Esophagus squamous epithelium (tissue), 5 donors: Measurements from ENCODE around the gene PDPK1. TPM values are rescaled to one million over a fixed set of nuclear protein-coding genes. Genes with fewer than 3 reads are reported as not detected.
A peak's percentile ranks its signal among the peaks of the same experiment; 100 is the strongest.

Experiments
- DNase-seq: peaks from one replicate; lab custom pipeline; 2025; lab: John Stamatoyannopoulos, UW
- H3K27ac ChIP-seq, 4 donors: fragments of 200-600 bp; sonication (generic); one replicate each; pipeline ENCODE4 v1.5.1; 2016 to 2019; ENCODE audit warnings: mild to moderate bottlenecking in 1 of 4
- H3K27me3 ChIP-seq, 4 donors: fragments of 200-600 bp; sonication (generic); 1 replicate in 3 of 4; 2 replicates in 1 of 4; pipeline versions ENCODE4 v1.5.1 to v1.6.0; 2017 to 2021; ENCODE audit warnings: antibody characterized with exemption in 1 of 4
- H3K36me3 ChIP-seq, 3 donors: fragments of 200-600 bp; sonication (generic); one replicate each; pipeline ENCODE4 v1.5.1; 2016 to 2019
- H3K4me1 ChIP-seq, 3 donors: fragments of 200-600 bp; sonication (generic); one replicate each; pipeline ENCODE4 v1.5.1; 2017 to 2019
- H3K4me3 ChIP-seq, 4 donors: fragments of 200-600 bp; sonication (generic); 1 replicate in 3 of 4; 2 replicates in 1 of 4; pipeline ENCODE4 v1.5.1; 2016 to 2019; ENCODE audit warnings: mild to moderate bottlenecking in 2 of 4, moderate library complexity in 1 of 4
- H3K9me3 ChIP-seq, 3 donors: fragments of 200-600 bp; sonication (generic); one replicate each; pipeline ENCODE4 v1.5.1; 2016 to 2019
- POLR2A ChIP-seq, 4 donors: fragments of 450-650 bp; IDR thresholded peaks; one replicate each; pipeline ENCODE4 v1.6.1; 2017; ENCODE audit warnings: antibody characterized with exemption in 4 of 4, mild to moderate bottlenecking in 4 of 4, moderate library complexity in 3 of 4
- WGBS, 2 donors: methylation state at CpG; one replicate each; pipeline ENCODE4 v1.1.5; 2018; 5-methylcytosine and 5-hydroxymethylcytosine counted together
- intact Hi-C: fragments of 100-400 bp; cut with DNase I; formaldehyde crosslinking; loops from one replicate; pipeline ENCODE4 v1.15.0; 2022
- total RNA-seq, 4 donors: library from RNA; depleted of rRNA; stranded (reverse); fragments of >200 nt; gene quantifications; one replicate each; pipeline ENCODE4 v1.1.0, GENCODE V29; 2016
- TF ChIP-seq, protein P1 (sequence below), 6 experiments: fragments of 450-650 bp in 4 of 6; fragments of 200-600 bp in 2 of 6; sonication (generic) in 2 of 6; IDR thresholded peaks; one replicate each; pipeline ENCODE4 v1.5.1; 2016 to 2019; ENCODE audit warnings: antibody characterized with exemption in 6 of 6, mild to moderate bottlenecking in 4 of 6, moderate library complexity in 4 of 6
- donor health status: DM: yes; HTN: yes; CAD: no.

Gene PDPK1
- total RNA-seq, 4 donors from 2014 or later: 18.3 to 28.2 (median 23.3) TPM

DNA sequence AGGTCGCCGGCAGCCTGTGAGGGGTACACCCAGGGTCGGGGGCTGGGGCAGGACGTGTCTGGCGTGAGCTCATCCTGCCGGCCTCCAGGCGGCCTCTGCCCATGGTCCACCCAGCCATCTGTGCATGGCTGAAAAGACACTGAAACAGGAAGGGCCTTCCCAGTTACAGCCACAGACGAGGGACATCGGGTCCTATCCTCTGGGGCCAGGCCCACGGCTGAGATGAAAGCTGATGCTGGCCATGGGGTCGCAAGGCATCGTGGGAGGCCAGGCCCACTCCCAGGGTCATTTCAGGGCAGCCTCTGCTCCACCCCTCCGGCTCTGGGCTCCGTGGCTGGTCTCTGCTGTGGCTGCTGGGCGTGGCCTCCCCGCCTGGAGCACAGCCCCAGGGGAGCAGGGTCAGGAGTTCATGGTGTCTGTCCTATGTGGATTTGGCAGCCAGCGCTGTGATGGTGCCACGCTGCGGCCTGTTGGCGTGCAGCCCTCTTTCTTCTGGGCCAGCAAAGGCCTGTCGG lies 40.6 kb upstream of the PDPK1 start:
- 48 to 70% methylated on average over 6 to 11 of the region's 21 CpGs for WGBS, 2 donors
- no peak for DNase-seq
- Histone ChIP-seq H3K9me3 (no peaks in the 10 kb centered on the region), H3K4me1 (peaks cover 38 to 67% (median 41%) of the 10 kb centered on the region in 3 donors), H3K27me3 (no peaks in the 10 kb centered on the region), H3K36me3 (peaks cover 0 to 12% (median 0%) of the 10 kb centered on the region in 3 donors), H3K4me3 (no peak overlapping the region), H3K27ac (peak overlapping the region in 3 of 4 donors; percentile 19 to 72 (median 42))
- intact Hi-C loops: loop anchor here (5.0 to 10.0 kb wide), 2 partner anchors 72 to 155 kb away; partner anchors contain the start of genes ABCA3 and CCNF
- TF ChIP-seq, protein P1, sequence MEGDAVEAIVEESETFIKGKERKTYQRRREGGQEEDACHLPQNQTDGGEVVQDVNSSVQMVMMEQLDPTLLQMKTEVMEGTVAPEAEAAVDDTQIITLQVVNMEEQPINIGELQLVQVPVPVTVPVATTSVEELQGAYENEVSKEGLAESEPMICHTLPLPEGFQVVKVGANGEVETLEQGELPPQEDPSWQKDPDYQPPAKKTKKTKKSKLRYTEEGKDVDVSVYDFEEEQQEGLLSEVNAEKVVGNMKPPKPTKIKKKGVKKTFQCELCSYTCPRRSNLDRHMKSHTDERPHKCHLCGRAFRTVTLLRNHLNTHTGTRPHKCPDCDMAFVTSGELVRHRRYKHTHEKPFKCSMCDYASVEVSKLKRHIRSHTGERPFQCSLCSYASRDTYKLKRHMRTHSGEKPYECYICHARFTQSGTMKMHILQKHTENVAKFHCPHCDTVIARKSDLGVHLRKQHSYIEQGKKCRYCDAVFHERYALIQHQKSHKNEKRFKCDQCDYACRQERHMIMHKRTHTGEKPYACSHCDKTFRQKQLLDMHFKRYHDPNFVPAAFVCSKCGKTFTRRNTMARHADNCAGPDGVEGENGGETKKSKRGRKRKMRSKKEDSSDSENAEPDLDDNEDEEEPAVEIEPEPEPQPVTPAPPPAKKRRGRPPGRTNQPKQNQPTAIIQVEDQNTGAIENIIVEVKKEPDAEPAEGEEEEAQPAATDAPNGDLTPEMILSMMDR (IDR thresholded peaks at IDR 0.05): no peak
- TF ChIP-seq POLR2A (IDR thresholded peaks at IDR 0.05): no peak

DNA sequence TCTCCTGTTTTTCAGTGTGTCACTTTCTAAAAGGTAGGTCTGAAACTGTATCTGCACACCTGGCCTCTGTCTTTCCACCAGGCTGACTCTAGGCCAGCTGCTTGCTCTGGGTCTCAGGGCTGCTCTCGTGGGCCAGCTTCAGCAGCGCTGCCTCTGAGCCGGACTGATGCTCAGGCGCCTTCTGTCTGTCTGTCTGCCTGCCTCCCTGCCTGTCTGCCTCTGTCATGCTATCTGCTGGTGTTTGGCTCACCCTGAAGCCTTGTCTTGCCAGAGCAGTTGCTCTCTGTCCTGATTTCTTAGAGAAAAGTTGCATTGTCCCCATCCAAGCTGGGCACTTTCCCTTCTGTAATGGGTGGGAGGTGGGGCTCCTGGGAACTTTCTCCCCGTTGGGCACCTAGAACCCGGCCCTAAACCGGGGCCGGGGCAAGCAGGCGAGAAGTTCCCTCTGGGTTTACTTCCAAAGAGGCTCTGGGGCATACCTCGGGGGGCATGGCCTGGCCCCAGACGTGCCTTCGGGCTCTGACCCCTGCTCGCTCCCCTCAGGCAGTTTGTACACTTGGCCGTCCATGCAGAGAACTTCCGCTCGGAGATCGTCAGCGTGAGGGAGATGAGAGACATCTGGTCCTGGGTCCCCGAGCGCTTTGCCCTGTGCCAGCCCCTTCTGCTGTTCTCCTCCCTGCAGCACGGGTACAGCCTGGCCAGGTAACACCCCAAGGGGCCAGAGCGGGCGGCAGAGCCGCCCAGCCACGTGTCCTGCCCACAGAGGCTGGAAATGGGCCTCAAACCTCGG lies 39.9 kb upstream of the PDPK1 start:
- Histone ChIP-seq H3K4me3 (no peak overlapping the region), H3K36me3 (peaks cover 0 to 12% (median 0%) of the 10 kb centered on the region in 3 donors), H3K9me3 (no peaks in the 10 kb centered on the region), H3K27ac (peak overlapping the region in 3 of 4 donors; percentile 19 to 72 (median 40)), H3K27me3 (no peaks in the 10 kb centered on the region), H3K4me1 (peaks cover 38 to 74% (median 47%) of the 10 kb centered on the region in 3 donors)
- WGBS, 2 donors: 79 to 84% methylated on average over 11 to 12 of the region's 26 CpGs
- intact Hi-C loops: loop anchor here (5.0 to 10.0 kb wide), 2 partner anchors 73 to 156 kb away; partner anchors contain the start of genes ABCA3 and CCNF
- no peak for TF ChIP-seq POLR2A (IDR thresholded peaks at IDR 0.05)
- TF ChIP-seq, protein P1 (IDR thresholded peaks at IDR 0.05): no peak
- no peak for DNase-seq

DNA sequence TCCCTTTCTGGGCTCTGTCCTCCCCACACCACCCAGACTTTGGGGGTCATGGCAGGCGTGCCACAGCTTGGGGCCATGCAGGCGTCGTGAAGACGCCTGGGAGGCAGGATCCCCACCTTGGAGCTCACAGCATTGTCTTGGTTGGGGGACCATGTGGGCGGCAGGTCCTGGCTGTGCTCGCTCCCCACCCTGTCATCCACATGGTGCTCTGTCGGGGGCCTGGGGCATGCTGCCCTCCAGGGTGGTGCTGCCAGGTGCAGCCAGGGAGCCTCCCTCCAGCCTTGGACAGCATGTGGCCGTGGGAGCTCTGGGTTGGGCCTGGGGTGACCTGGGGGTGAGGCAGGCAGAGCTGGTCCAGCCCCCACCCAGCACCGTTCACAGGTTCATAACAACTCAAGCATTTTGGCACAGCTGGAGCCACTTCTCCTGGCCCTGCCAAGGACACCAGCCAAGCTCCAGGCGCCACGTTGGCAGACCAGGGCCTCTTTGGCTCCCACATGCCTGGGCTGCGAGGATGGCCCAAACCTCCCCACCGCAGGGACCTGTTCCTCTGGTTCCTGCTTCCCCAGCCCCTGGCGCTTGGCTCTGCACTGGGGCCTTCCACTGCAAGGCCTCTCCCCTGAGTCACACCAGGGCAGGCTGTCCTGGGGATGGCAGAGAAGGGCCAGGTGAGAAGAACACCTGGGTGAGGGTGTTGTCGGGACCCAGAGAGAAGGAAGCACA lies 39.1 kb upstream of the PDPK1 start:
- Histone ChIP-seq H3K27me3 (no peaks in the 10 kb centered on the region), H3K27ac (peak overlapping the region; percentile 50 to 74 (median 72)), H3K4me1 (peaks cover 38 to 79% (median 47%) of the 10 kb centered on the region in 3 donors), H3K4me3 (no peak overlapping the region), H3K36me3 (peaks cover 0 to 12% (median 0%) of the 10 kb centered on the region in 3 donors), H3K9me3 (no peaks in the 10 kb centered on the region)
- 93% methylated on average over 3 of the region's 15 CpGs; no CpG with 5 or more reads in 1 of the 2 donors for WGBS, 2 donors
- DNase-seq: no peak
- intact Hi-C loops: loop anchor here (5.0 to 10.0 kb wide), 2 partner anchors 74 to 156 kb away; partner anchors contain the start of genes ABCA3 and CCNF
- TF ChIP-seq, protein P1 (IDR thresholded peaks at IDR 0.05): no peak

DNA sequence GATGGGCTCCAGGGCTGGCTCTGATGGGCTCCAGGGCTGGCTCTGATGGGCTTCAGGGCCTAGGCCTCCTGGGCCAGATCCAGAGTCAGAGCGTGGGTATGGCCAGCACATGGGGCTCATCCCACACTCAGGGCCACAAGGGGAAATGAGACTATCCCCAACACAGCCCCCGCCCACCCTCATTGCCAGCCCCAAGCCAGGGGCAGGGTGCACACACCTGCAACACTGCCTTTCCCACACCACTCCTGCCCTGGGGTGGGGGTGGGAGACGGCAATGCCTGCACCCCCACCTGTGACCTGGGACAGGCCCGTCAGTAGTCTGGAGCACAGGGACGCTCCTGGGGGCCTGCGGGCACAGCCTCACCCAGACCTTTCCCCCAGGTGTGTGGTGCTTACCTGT lies 38.4 kb upstream of the PDPK1 start:
- H3K27me3 ChIP-seq: no peaks in the 10 kb centered on the region
- no peak for TF ChIP-seq POLR2A (IDR thresholded peaks at IDR 0.05)
- TF ChIP-seq, protein P1 (IDR thresholded peaks at IDR 0.05): no peak
- no peaks in the 10 kb centered on the region for H3K9me3 ChIP-seq
- intact Hi-C loops: loop anchor here (5.0 to 10.0 kb wide), 2 partner anchors 75 to 157 kb away; partner anchors contain the start of genes ABCA3 and CCNF
- peaks cover 0 to 12% (median 0%) of the 10 kb centered on the region in 3 donors for H3K36me3 ChIP-seq
- peaks cover 38 to 79% (median 47%) of the 10 kb centered on the region in 3 donors for H3K4me1 ChIP-seq
- H3K4me3 ChIP-seq: no peak overlapping the region
- WGBS, 2 donors: no CpG with 5 or more reads among the region's 6 CpGs
- peak overlapping the region; percentile 50 to 74 (median 72) for H3K27ac ChIP-seq
- no peak for DNase-seq
